GM12878 (cell line): Measurements from ENCODE around the gene INTS14. TPM values are rescaled to one million over a fixed set of nuclear protein-coding genes. Genes with fewer than 3 reads are reported as not detected.

Experiments used
- ATAC-seq: fragments of 200-7000 bp; cut with Tn5 transposase; 3 replicates; pipeline ENCODE4 v1.9.1; 2020; ENCODE audit warnings: mild to moderate bottlenecking, moderate library complexity
- BruUV-seq: library from RNA; stranded (reverse); fragments of 400-500 nt; replicated peaks from 2 replicates; lab custom pipeline; 2021; lab: Mats Ljungman, UMichigan
- CTCF ChIA-PET: fragments of 300-600 bp; sonication (Branson Sonifier 250); formaldehyde crosslinking; extraction: SDS; loops from one replicate; lab custom pipeline; 2021; ENCODE audit warnings: inconsistent platforms; lab: Yijun Ruan, JAX
- POLR2A ChIA-PET: fragments of 350-600 bp; formaldehyde crosslinking; extraction: SDS; loops from one replicate; lab custom pipeline; 2021; ENCODE audit warnings: inconsistent platforms; lab: Charles Lee
- RAD21 ChIA-PET: fragments of 300-600 bp; sonication (Branson Sonifier 250); formaldehyde crosslinking; loops from one replicate; lab custom pipeline; 2023; ENCODE audit warnings: antibody characterized with exemption; ENCODE audit not compliant: unreplicated experiment; lab: Charles Lee
- SMC1A ChIA-PET: fragments of 300-600 bp; sonication (Branson Sonifier 250); formaldehyde crosslinking; loops from one replicate; lab custom pipeline; 2023; ENCODE audit not compliant: unreplicated experiment, uncharacterized antibody; lab: Charles Lee
- DNase-seq: peaks from one replicate; pipeline ENCODE4 v3.0.0-alpha.2; 2011; ENCODE audit warnings: low read depth, low spot score
- FAIRE-seq: peaks from 3 replicates; lab custom pipeline; 2011; peaks lifted over from hg19 to GRCh38; lab: Jason Lieb, UNC
- H2AFZ ChIP-seq: 2 replicates; pipeline ENCODE4 v1.6.0; 2011; ENCODE audit warnings: low read depth, low read length, control low read depth; ENCODE audit not compliant: control insufficient read depth
- H3K27ac ChIP-seq: 2 replicates; pipeline ENCODE4 v1.5.1; 2011; ENCODE audit warnings: control low read depth; ENCODE audit not compliant: control insufficient read depth, insufficient read depth
- H3K27me3 ChIP-seq, 2 experiments: replicated peaks in 1 of 2; 2 replicates each; pipeline versions ENCODE4 v1.6.0 to v1.6.1; 2011; ENCODE audit warnings: low read length in 1 of 2; ENCODE audit not compliant: control insufficient read depth in 2 of 2, insufficient read depth in 2 of 2
- H3K36me3 ChIP-seq, 2 experiments: 2 replicates each; pipeline ENCODE4 v1.5.1; 2011; ENCODE audit warnings: low read length in 1 of 2; ENCODE audit not compliant: control insufficient read depth in 2 of 2, insufficient read depth in 2 of 2
- H3K4me1 ChIP-seq: 2 replicates; pipeline ENCODE4 v1.6.1; 2011; ENCODE audit warnings: mild to moderate bottlenecking, low read length, moderate library complexity, mixed read lengths; ENCODE audit not compliant: control insufficient read depth, insufficient read depth
- H3K4me2 ChIP-seq: 2 replicates; pipeline ENCODE4 v1.6.0; 2011; ENCODE audit warnings: control low read depth; ENCODE audit not compliant: control insufficient read depth, insufficient read depth
- H3K4me3 ChIP-seq: fragments of 200-600 bp; sonication (generic); 2 replicates; pipeline ENCODE4 v1.5.1; 2016
- H3K79me2 ChIP-seq: 2 replicates; pipeline ENCODE4 v1.6.0; 2011; ENCODE audit warnings: low read length; ENCODE audit not compliant: control insufficient read depth, insufficient read depth
- H3K9ac ChIP-seq: 2 replicates; pipeline ENCODE4 v1.8.0; 2011; ENCODE audit warnings: low read length, control low read depth, mixed read lengths; ENCODE audit not compliant: control insufficient read depth, insufficient read depth
- H3K9me3 ChIP-seq: replicated peaks from 3 replicates; pipeline ENCODE4 v1.5.1; 2011; ENCODE audit warnings: mild to moderate bottlenecking, low read length; ENCODE audit not compliant: control insufficient read depth, insufficient read depth
- H4K20me1 ChIP-seq: 2 replicates; pipeline ENCODE4 v1.6.0; 2011; ENCODE audit not compliant: control insufficient read depth, insufficient read depth
- HDAC6 ChIP-seq: fragments of 200-600 bp; sonication (generic); IDR thresholded peaks from one replicate; pipeline ENCODE4 v1.8.0; 2017; ENCODE audit warnings: antibody characterized with exemption; ENCODE audit not compliant: unreplicated experiment
- MYC ChIP-seq: IDR thresholded peaks from 2 replicates; pipeline ENCODE4 v1.6.1; 2011; ENCODE audit warnings: mild to moderate bottlenecking, low read length, moderate library complexity, inconsistent platforms; ENCODE audit not compliant: insufficient read depth, insufficient replicate concordance, insufficient read length, severe bottlenecking
- SREBF2 ChIP-seq: IDR thresholded peaks from 2 replicates; pipeline ENCODE4 v1.6.1; 2012; ENCODE audit warnings: mild to moderate bottlenecking, low read length
- in situ Hi-C: fragments of 300-500 bp; cut with MboI; formaldehyde crosslinking; loops from 9 replicates; pipeline ENCODE4 v1.14.3; 2018; ENCODE audit warnings: mixed read lengths
- intact Hi-C: fragments of 100-400 bp; cut with micrococcal nuclease; formaldehyde crosslinking; loops from one replicate; pipeline ENCODE4 v1.14.2; 2022; ENCODE audit not compliant: unreplicated experiment
- polyA plus RNA-seq, 11 experiments: library from polyadenylated mRNA; depleted of rRNA in 4 of 11; unstranded in 6 of 11; stranded (reverse) in 5 of 11; fragments of >200 nt; fragmentation: Nextera tagmentation in 4 of 11; fragmentation: Illumina TruSeq in 1 of 11; extraction: Ambion mirVana in 4 of 11; extraction: Trizol in 1 of 11; gene quantifications; 1 replicate in 1 of 11; 2 replicates in 10 of 11; pipeline versions ENCODE4 v1.2.1 to v1.2.3, GENCODE V29; 2011 to 2016; ENCODE audit warnings: inconsistent platforms in 2 of 11, missing spikeins in 2 of 11, low read depth in 1 of 11
- total RNA-seq, 4 experiments: library from RNA; depleted of rRNA in 3 of 4; stranded (reverse); fragments of >200 nt in 3 of 4; fragmentation: Illumina TruSeq in 1 of 4; extraction: Trizol in 1 of 4; gene quantifications; 2 replicates each; pipeline versions ENCODE4 v1.2.1 to v1.2.3, GENCODE V29; 2013 to 2021
- TF ChIP-seq, protein P1 (sequence below): fragments of 450-650 bp; IDR thresholded peaks from 2 replicates; pipeline ENCODE4 v1.6.1; 2016; ENCODE audit warnings: mild to moderate bottlenecking
- TF ChIP-seq, protein P2 (sequence below): fragments of 150-350 bp; IDR thresholded peaks from 2 replicates; pipeline ENCODE4 v1.6.1; 2016; ENCODE audit warnings: low read depth, low read length

Gene INTS14
- total and polyA plus RNA-seq, 10 of the 15 experiments (the other 5 are each of a cell fraction or from before 2014, with no cell fraction given), result 36.8 to 76.9 (median 47.7) TPM

DNA sequence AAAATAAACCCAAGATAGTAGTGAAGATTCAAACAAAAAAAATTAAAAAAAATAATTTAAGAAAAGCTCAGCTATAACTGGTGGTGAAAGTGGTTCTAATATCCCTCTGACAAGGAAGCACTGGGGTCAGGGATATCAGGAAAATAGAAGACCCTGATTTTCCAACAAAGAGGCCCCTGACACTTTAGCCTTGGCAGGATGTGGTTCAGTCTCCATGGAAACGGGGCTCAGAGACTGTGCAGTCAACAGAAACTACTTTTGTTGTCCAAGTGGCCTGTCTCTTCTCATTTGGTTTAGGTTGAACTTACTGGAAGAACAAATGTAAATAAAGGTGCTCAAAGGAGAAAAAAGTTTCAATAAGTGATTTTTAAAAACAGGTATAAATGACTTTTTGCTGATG lies 27.2 kb downstream of the INTS14 start (continued):
- TF ChIP-seq, protein P1, sequence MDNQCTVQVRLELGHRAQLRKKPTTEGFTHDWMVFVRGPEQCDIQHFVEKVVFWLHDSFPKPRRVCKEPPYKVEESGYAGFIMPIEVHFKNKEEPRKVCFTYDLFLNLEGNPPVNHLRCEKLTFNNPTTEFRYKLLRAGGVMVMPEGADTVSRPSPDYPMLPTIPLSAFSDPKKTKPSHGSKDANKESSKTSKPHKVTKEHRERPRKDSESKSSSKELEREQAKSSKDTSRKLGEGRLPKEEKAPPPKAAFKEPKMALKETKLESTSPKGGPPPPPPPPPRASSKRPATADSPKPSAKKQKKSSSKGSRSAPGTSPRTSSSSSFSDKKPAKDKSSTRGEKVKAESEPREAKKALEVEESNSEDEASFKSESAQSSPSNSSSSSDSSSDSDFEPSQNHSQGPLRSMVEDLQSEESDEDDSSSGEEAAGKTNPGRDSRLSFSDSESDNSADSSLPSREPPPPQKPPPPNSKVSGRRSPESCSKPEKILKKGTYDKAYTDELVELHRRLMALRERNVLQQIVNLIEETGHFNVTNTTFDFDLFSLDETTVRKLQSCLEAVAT, result no peak
- TF ChIP-seq SREBF2 (no peak), MYC (no peak)
- TF ChIP-seq, all 136 proteins: peak for 7

DNA sequence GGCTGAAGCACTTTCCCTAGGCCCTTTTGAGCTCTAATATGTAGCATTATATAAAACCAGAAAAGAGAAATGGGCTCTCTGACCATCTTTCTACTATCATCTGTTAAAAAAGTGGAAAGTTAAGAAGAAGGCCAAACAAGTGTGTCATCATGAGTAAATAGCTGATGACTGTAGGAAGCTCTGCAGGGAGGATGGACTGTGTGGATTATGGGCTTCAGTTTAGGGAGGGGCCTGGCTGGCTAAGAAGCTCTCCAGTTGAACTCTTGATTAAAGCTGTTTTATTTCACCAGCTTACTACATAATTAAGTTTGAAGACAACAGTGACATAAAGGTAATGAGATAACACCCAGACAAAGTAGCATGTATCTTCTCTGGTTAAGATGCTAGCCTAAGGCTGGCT lies 30.6 kb downstream of the INTS14 start:
- SMC1A ChIA-PET, result interaction anchor here (1.2 kb wide), 1 partner anchor 10 kb away, joined by 5 read pairs; no protein-coding TSS in a partner anchor

More for the DNA sequence above, 30.6 kb downstream of the INTS14 start:
- ChIA-PET POLR2A (no interaction called here), RAD21 (no interaction called here), CTCF (interaction anchor here (1.7 kb wide), 1 partner anchor 180 kb away, joined by 4 read pairs; no protein-coding TSS in a partner anchor)
- H3K27me3 ChIP-seq, result no peaks in the 10 kb centered on the region
- no peak overlapping the region for H3K4me3 ChIP-seq
- no peak overlapping the region for H2AFZ ChIP-seq
- no peak overlapping the region for H3K27ac ChIP-seq
- no peak overlapping the region for H3K4me2 ChIP-seq
- no peak for DNase-seq
- intact Hi-C loops, result loop anchor here (5.0 kb wide), 1 partner anchor 178 kb away; no protein-coding TSS in a partner anchor
- TF ChIP-seq, protein P2, sequence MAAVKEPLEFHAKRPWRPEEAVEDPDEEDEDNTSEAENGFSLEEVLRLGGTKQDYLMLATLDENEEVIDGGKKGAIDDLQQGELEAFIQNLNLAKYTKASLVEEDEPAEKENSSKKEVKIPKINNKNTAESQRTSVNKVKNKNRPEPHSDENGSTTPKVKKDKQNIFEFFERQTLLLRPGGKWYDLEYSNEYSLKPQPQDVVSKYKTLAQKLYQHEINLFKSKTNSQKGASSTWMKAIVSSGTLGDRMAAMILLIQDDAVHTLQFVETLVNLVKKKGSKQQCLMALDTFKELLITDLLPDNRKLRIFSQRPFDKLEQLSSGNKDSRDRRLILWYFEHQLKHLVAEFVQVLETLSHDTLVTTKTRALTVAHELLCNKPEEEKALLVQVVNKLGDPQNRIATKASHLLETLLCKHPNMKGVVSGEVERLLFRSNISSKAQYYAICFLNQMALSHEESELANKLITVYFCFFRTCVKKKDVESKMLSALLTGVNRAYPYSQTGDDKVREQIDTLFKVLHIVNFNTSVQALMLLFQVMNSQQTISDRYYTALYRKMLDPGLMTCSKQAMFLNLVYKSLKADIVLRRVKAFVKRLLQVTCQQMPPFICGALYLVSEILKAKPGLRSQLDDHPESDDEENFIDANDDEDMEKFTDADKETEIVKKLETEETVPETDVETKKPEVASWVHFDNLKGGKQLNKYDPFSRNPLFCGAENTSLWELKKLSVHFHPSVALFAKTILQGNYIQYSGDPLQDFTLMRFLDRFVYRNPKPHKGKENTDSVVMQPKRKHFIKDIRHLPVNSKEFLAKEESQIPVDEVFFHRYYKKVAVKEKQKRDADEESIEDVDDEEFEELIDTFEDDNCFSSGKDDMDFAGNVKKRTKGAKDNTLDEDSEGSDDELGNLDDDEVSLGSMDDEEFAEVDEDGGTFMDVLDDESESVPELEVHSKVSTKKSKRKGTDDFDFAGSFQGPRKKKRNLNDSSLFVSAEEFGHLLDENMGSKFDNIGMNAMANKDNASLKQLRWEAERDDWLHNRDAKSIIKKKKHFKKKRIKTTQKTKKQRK, result no peak
- no peak for TF ChIP-seq HDAC6
- TF ChIP-seq, all 136 proteins: peak for 0
- Histone ChIP-seq H3K4me1 (peaks cover 9% of the 10 kb centered on the region), H3K79me2 (no peaks in the 10 kb centered on the region), H3K9ac (no peak overlapping the region), H3K36me3 (peaks cover 10 to 41% of the 10 kb centered on the region in 2 experiments), H3K9me3 (no peaks in the 10 kb centered on the region), H4K20me1 (no peaks in the 10 kb centered on the region)
- in situ Hi-C loops, result no loop called here
- BruUV-seq, result no TSS peak
- ATAC-seq, result no peak
- no peak for FAIRE-seq
